K562 (cell line): ENCODE results near the gene KISS1R. TPM values are rescaled to one million over a fixed set of nuclear protein-coding genes. Genes with fewer than 3 reads are reported as not detected.

ENCODE experiments used
- CXXC5 ChIP-seq: fragments of 250-450 bp; sonication (Bioruptor Pico); IDR thresholded peaks from 2 replicates; pipeline ENCODE4 v1.8.0; 2022; ENCODE audit warnings: inconsistent platforms, mild to moderate bottlenecking, moderate library complexity
- DIDO1 ChIP-seq: fragments of 450-650 bp; IDR thresholded peaks from 2 replicates; pipeline ENCODE4 v1.6.1; 2016; ENCODE audit warnings: low read depth, missing biosample characterization, missing genetic modification characterization
- E2F8 ChIP-seq: fragments of 450-650 bp; IDR thresholded peaks from 2 replicates; pipeline ENCODE4 v1.7.1; 2018; ENCODE audit warnings: mild to moderate bottlenecking, low read depth; ENCODE audit not compliant: partially characterized antibody
- FOXP1 ChIP-seq: sonication (generic); formaldehyde crosslinking; IDR thresholded peaks from 2 replicates; pipeline ENCODE4 v1.8.0; 2022; ENCODE audit warnings: mild to moderate bottlenecking, missing genetic modification reagents
- HDAC2 ChIP-seq: fragments of 450-650 bp; IDR thresholded peaks from 2 replicates; pipeline ENCODE4 v1.6.1; 2016; ENCODE audit warnings: mild to moderate bottlenecking
- KLF6 ChIP-seq: fragments of 250-450 bp; sonication (Bioruptor Pico); IDR thresholded peaks from 2 replicates; pipeline ENCODE4 v1.4.0; 2020; ENCODE audit warnings: mild to moderate bottlenecking, moderate library complexity, borderline replicate concordance
- LEF1 ChIP-seq: fragments of 450-650 bp; IDR thresholded peaks from 2 replicates; pipeline ENCODE4 v1.6.1; 2016; ENCODE audit warnings: mild to moderate bottlenecking
- MAZ ChIP-seq, 2 experiments: fragments of 450-650 bp in 1 of 2; sonication (generic) in 1 of 2; formaldehyde crosslinking; IDR thresholded peaks in 1 of 2; conservative IDR thresholded peaks in 1 of 2; 2 replicates each; pipeline versions ENCODE4 v1.4.0 to v1.5.0; 2020; ENCODE audit warnings: mild to moderate bottlenecking in 1 of 2, missing genetic modification reagents in 1 of 2
- MBD1 ChIP-seq: fragments of 250-450 bp; sonication (Bioruptor Pico); IDR thresholded peaks from 2 replicates; pipeline ENCODE4 v1.8.0; 2022; ENCODE audit warnings: inconsistent platforms
- RBBP5 ChIP-seq: fragments of 200-600 bp; sonication (generic); IDR thresholded peaks from 2 replicates; pipeline ENCODE4 v1.6.1; 2012; ENCODE audit warnings: borderline replicate concordance, mild to moderate bottlenecking, low read length, control low read depth, inconsistent platforms; ENCODE audit not compliant: insufficient read depth, poor library complexity, severe bottlenecking
- RERE ChIP-seq: sonication (generic); formaldehyde crosslinking; IDR thresholded peaks from 2 replicates; pipeline ENCODE4 v1.8.0; 2023; ENCODE audit warnings: missing genetic modification reagents, mild to moderate bottlenecking, borderline replicate concordance
- SAP30 ChIP-seq: fragments of 200-600 bp; sonication (generic); IDR thresholded peaks from 2 replicates; pipeline ENCODE4 v1.6.1; 2012; ENCODE audit warnings: borderline replicate concordance, low read depth, mild to moderate bottlenecking, moderate library complexity, low read length, control low read depth, inconsistent platforms; ENCODE audit not compliant: insufficient read depth, poor library complexity, severe bottlenecking
- SNAPC5 ChIP-seq: fragments of 250-450 bp; sonication (Bioruptor Pico); IDR thresholded peaks from 2 replicates; pipeline ENCODE4 v1.8.0; 2021; ENCODE audit warnings: moderate library complexity, mild to moderate bottlenecking, inconsistent platforms
- SREBF2 ChIP-seq: sonication (generic); formaldehyde crosslinking; IDR thresholded peaks from 2 replicates; pipeline ENCODE4 v1.4.0; 2020; ENCODE audit warnings: mild to moderate bottlenecking, missing genetic modification reagents
- ZNF121 ChIP-seq: sonication (generic); formaldehyde crosslinking; conservative IDR thresholded peaks from 2 replicates; pipeline ENCODE4 v1.8.0; 2022; ENCODE audit warnings: missing genetic modification reagents
- ZNF23 ChIP-seq: fragments of 250-450 bp; sonication (Bioruptor Pico); IDR thresholded peaks from 2 replicates; pipeline ENCODE4 v1.4.0; 2020; ENCODE audit warnings: mild to moderate bottlenecking
- polyA plus RNA-seq, 8 experiments: library from polyadenylated mRNA; depleted of rRNA in 4 of 8; stranded (reverse) in 5 of 8; unstranded in 3 of 8; fragments of >200 nt; fragmentation: Nextera tagmentation in 2 of 8; fragmentation: Illumina TruSeq in 1 of 8; extraction: Ambion mirVana in 2 of 8; extraction: Trizol in 1 of 8; gene quantifications; 2 replicates each; pipeline versions ENCODE4 v1.2.1 to v1.2.3, GENCODE V29; 2011 to 2014; ENCODE audit warnings: inconsistent platforms in 1 of 8, missing spikeins in 1 of 8
- total RNA-seq, 7 experiments: library from RNA; depleted of rRNA in 6 of 7; stranded (reverse); fragments of >200 nt in 6 of 7; fragmentation: Illumina TruSeq in 2 of 7; extraction: Trizol in 2 of 7; gene quantifications; 2 replicates each; pipeline versions ENCODE4 v1.2.1 to v1.2.3, GENCODE V29; 2011 to 2021; ENCODE audit warnings: low replicate concordance in 1 of 7

Gene KISS1R
- total and polyA plus RNA-seq, 9 of the 15 experiments (the other 6 are each of a cell fraction or from before 2014, with no cell fraction given), result 0.37 to 39.4 (median 2.0) TPM

DNA sequence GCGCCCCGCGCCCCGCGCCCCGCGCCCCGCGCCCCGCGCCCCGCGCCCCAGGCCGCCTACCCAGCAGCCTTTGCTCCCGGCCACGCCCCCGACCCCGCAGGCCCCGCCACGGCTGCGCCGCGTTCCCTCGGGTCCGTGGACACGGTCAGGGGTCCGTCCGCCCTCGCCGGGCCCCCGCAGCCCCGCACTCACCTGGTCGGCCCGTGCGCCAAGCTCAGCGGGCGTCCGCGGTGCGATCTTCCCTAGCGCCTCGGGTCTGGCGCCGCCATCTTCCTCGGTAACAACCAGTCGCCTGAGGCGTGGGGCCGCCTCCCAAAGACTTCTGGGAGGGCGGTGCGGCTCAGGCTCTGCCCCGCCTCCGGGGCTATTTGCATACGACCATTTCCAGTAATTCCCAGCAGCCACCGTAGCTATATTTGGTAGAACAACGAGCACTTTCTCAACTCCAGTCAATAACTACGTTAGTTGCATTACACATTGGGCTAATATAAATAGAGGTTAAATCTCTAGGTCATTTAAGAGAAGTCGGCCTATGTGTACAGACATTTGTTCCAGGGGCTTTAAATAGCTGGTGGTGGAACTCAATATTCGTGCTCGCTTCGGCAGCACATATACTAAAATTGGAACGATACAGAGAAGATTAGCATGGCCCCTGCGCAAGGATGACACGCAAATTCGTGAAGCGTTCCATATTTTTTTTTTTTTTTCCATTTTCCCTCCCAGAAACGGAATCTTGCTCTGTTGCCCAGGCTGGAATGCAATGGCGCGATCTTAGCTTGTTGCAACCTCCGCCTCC is 24.0 kb upstream of the KISS1R start, which contains the start of the genes MED16 and RNU6-9 (continued):
- TF ChIP-seq RERE (CRISPR knock-in tag) (no peak), SAP30 (peak; percentile 72), DIDO1 (tag) (no peak), ZNF23 (CRISPR knock-in tag) (no peak), SNAPC5 (CRISPR knock-in tag) (peak; percentile 99), ZNF121 (CRISPR knock-in tag) (peak; percentile 88), FOXP1 (CRISPR knock-in tag) (peak; percentile 35; the same call in 1 of the 2 replicates), E2F8 (peak; percentile 17), RBBP5 (peak; percentile 90), HDAC2 (peak; percentile 39; the same call in 1 of the 2 replicates), SREBF2 (CRISPR knock-in tag) (no peak), MAZ (CRISPR knock-in tag; conservative IDR thresholded peaks at IDR 0.05 in 1 of 2, IDR thresholded peaks at IDR 0.05 in 1 of 2) (peak; percentile 65 to 75; a peak in 3 of 4 replicates), CXXC5 (CRISPR knock-in tag) (peak; percentile 83), KLF6 (CRISPR knock-in tag) (0 out of 2 replicates have a peak, but pooled peaks have one; percentile 36), MBD1 (CRISPR knock-in tag) (peak; percentile 86; the same call in 1 of the 2 replicates), LEF1 (no peak)
